Measurements from ENCODE around the gene PLCB2.

- TF ChIP-seq CTCF (conservative IDR thresholded peaks at IDR 0.05) (no peak), EZH2 (IDR thresholded peaks at IDR 0.05; ENCODE audit: low read depth) (no peak)
These were observed 23.9 kb upstream of the PLCB2 start for GRCh38 chr15:40331637-40332036.
